ENCODE results near the gene DNMT3L. TPM values are rescaled to one million over a fixed set of nuclear protein-coding genes. Genes with fewer than 3 reads are reported as not detected.
"Not testable (repeated sequence)": the region's sequence is repeated elsewhere in the genome, so short reads cannot be mapped to it uniquely, and the experiment has no call there.

DNMT3L gene
- total RNA-seq, 4 donors from 2014 or later = not detected

- no peak for TF ChIP-seq CTCF (IDR thresholded peaks at IDR 0.05)
- no peak for TF ChIP-seq POLR2A (IDR thresholded peaks at IDR 0.05)
- no peak for TF ChIP-seq EP300 (IDR thresholded peaks at IDR 0.05)
- H3K36me3 ChIP-seq = peaks cover 0 to 4% (median 0%) of the 10 kb centered on the region in 3 donors
- peak overlapping the region in 1 of 4 donors; percentile 13 for H3K4me3 ChIP-seq
- H3K4me1 ChIP-seq = peaks cover 0 to 91% (median 71%) of the 10 kb centered on the region in 4 donors
- H3K9me3 ChIP-seq = no peaks in the 10 kb centered on the region
- no peaks in the 10 kb centered on the region for H3K27me3 ChIP-seq
- peak overlapping the region; percentile 70 to 98 (median 88) for H3K27ac ChIP-seq
- DNase-seq (ENCODE audit: low spot score in 2 of 2) = no peak
- 47 to 49% methylated on average over 11 of the region's 16 CpGs for WGBS, 2 donors
Observed at GRCh38 chr21:44304011-44304616, 42.4 kb upstream of the DNMT3L start.

GRCh38 chr21:44303490-44303981 lies 41.8 kb upstream of the DNMT3L start:
- Histone ChIP-seq H3K4me1 (peaks cover 0 to 91% (median 71%) of the 10 kb centered on the region in 4 donors), H3K27ac (peak overlapping the region; percentile 70 to 98 (median 88)), H3K27me3 (no peaks in the 10 kb centered on the region), H3K9me3 (no peaks in the 10 kb centered on the region), H3K4me3 (no peak overlapping the region), H3K36me3 (peaks cover 0 to under 1% (median 0%) of the 10 kb centered on the region in 3 donors)
- no peak for DNase-seq (ENCODE audit: low spot score in 2 of 2)
- TF ChIP-seq EP300 (IDR thresholded peaks at IDR 0.05) (no peak), CTCF (IDR thresholded peaks at IDR 0.05) (no peak), POLR2A (IDR thresholded peaks at IDR 0.05) (no peak)
- 49 to 55% methylated on average over 12 of the region's 12 CpGs for WGBS, 2 donors

DNA sequence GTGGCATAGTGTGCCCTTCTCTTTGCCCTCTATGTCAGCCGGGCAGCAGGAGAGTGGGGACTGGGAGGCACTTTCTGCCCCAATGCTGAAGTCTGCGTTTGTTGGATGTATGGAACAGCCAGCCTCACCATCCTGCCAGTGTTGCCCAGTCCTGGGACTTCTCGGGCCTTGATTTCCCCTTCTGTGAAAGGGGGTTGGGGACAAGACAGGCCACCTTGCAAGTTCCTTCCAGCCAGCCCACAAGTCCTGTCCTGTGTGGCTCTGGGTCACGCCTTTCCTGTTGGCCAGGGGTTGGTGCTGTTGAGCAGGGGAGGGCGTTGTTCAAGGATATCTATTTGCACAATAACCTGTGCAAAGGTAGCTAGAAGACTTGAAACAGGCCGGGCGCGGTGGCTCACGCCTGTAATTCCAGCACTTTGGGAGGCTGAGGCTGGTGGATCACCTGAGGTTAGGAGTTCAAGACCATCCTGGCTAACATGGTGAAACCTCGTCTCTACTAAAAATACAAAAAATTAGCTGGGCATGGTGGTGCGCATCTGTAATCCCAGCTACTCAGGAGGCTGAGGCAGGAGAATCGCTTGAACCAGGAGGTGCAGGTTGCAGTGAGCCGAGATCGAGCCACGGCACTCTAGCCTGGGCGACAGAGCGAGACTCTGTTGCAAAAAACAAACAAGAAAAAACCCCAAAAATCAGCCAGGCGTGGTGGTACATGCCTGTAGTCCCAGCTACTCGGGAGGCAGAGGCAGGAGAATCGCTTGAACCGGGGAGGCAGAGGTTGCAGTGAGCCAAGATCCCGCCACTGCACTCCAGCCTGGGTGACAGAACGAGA lies 41.1 kb upstream of the DNMT3L start:
- H3K4me3 ChIP-seq; DNase-seq (ENCODE audit: low spot score in 2 of 2); H3K27me3 ChIP-seq; H3K9me3 ChIP-seq; H3K36me3 ChIP-seq: not testable (repeated sequence)
- Histone ChIP-seq H3K27ac (peak overlapping the region; percentile 70 to 98 (median 94)), H3K4me1 (peaks cover 0 to 89% (median 68%) of the 10 kb centered on the region in 4 donors)
- TF ChIP-seq CTCF (IDR thresholded peaks at IDR 0.05) = peak in 2 of 5 experiments; percentile 12 to 15
- 72 to 79% methylated on average over 23 of the region's 23 CpGs for WGBS, 2 donors

DNA sequence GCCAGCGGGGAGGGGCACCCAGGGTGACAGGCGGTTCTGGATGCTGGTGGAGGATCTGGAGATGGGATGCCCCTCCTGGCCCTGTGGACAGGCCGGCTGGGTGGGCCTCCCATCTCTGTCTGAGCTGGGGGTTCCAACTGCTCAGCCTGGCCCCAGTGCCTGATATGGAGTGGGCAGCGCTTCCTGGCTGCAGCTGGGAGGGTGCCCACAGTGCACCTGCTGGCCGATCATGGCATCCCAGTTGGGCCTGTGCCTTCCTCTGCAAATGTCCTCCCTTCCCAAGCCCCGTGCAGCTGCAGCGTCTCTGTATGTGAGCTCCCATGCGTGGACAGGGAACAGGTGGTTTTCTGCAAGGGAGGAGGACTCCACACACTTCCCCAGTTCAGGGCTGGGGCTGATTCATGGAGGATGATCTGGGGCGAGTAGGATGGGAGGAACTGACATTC lies 40.3 kb upstream of the DNMT3L start:
- Histone ChIP-seq H3K36me3 (no peaks in the 10 kb centered on the region), H3K9me3 (no peaks in the 10 kb centered on the region), H3K27me3 (no peaks in the 10 kb centered on the region), H3K4me1 (peaks cover 0 to 88% (median 69%) of the 10 kb centered on the region in 4 donors), H3K4me3 (no peak overlapping the region), H3K27ac (peak overlapping the region; percentile 12 to 98 (median 94))
- 62 to 71% methylated on average over 4 to 5 of the region's 9 CpGs for WGBS, 2 donors
- no peak for TF ChIP-seq POLR2A (IDR thresholded peaks at IDR 0.05)
- TF ChIP-seq CTCF (IDR thresholded peaks at IDR 0.05) = no peak
- no peak for TF ChIP-seq EP300 (IDR thresholded peaks at IDR 0.05)
- no peak for DNase-seq (ENCODE audit: low spot score in 2 of 2)

DNA sequence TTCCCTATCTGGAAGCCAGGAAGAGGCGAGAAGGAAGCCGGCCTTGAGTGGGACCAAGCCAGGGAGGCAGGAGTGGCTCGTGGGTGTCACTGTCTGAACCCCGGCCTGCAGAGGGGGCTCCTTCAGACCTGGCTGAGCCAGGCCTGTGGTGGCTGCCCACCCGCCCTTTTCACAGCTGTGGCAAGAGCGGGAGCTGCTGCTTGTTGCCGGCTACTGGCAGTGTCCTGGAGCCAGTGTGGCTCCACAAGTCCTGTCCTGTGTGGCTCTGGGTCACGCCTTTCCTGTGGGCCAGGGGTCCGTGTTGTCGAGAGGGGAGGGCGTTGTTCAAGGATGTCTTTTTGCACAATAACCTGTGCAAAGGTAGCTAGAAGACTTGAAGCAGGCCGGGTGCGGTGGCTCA lies 39.4 kb upstream of the DNMT3L start:
- Histone ChIP-seq H3K36me3 (no peaks in the 10 kb centered on the region), H3K27me3 (no peaks in the 10 kb centered on the region), H3K27ac (peak overlapping the region; percentile 70 to 98 (median 94)), H3K9me3 (no peaks in the 10 kb centered on the region), H3K4me1 (peaks cover 0 to 80% (median 61%) of the 10 kb centered on the region in 4 donors), H3K4me3 (peak overlapping the region; percentile 55 to 97 (median 72))
- no peak for TF ChIP-seq EP300 (IDR thresholded peaks at IDR 0.05)
- TF ChIP-seq CTCF (IDR thresholded peaks at IDR 0.05) = no peak
- TF ChIP-seq POLR2A (IDR thresholded peaks at IDR 0.05) = no peak
- no peak for DNase-seq (ENCODE audit: low spot score in 2 of 2)
- WGBS, 2 donors = 49% methylated on average over 13 of the region's 13 CpGs
